DND-41 (cell line): Measurements from ENCODE around the gene ASB5.

Source experiments
- EZH2 ChIP-seq: IDR thresholded peaks from 3 replicates; pipeline ENCODE4 v1.6.1; 2012; ENCODE audit warnings: borderline replicate concordance, low read depth, mild to moderate bottlenecking, moderate library complexity, low read length, inconsistent platforms; ENCODE audit not compliant: severe bottlenecking
- TF ChIP-seq, protein P1 (sequence below): IDR thresholded peaks from 2 replicates; pipeline ENCODE4 v1.5.1; 2012; ENCODE audit warnings: borderline replicate concordance, low read length, moderate library complexity, mild to moderate bottlenecking; ENCODE audit not compliant: poor library complexity, severe bottlenecking; ENCODE audit errors: extremely low read depth

DNA sequence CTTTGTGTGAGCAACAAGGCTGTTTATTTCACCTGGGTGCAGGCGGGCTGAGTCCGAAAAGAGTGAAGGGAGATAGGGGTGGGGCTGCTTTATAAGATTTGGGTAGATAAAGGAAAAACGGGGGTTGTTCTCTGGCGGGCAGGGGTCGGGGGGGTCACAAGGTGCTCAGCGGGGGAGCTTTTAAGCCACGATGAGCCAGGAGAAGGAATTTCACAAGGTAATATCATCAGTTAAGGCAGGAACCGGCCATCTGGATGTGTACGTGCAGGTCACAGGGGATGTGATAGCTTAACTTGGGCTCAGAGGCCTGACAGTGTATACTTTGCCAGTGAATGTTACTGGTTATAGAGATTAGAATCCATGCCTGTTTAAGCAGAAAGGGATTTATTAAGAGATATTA, 31.0 kb upstream of the ASB5 start:
- TF ChIP-seq, protein P1, sequence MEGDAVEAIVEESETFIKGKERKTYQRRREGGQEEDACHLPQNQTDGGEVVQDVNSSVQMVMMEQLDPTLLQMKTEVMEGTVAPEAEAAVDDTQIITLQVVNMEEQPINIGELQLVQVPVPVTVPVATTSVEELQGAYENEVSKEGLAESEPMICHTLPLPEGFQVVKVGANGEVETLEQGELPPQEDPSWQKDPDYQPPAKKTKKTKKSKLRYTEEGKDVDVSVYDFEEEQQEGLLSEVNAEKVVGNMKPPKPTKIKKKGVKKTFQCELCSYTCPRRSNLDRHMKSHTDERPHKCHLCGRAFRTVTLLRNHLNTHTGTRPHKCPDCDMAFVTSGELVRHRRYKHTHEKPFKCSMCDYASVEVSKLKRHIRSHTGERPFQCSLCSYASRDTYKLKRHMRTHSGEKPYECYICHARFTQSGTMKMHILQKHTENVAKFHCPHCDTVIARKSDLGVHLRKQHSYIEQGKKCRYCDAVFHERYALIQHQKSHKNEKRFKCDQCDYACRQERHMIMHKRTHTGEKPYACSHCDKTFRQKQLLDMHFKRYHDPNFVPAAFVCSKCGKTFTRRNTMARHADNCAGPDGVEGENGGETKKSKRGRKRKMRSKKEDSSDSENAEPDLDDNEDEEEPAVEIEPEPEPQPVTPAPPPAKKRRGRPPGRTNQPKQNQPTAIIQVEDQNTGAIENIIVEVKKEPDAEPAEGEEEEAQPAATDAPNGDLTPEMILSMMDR: no peak
- no peak for TF ChIP-seq EZH2
